ENCODE results near the gene KCNJ10.

Gene KCNJ10

GRCh38 chr1:160082487-160082886 lies 12.5 kb upstream of the KCNJ10 start:
- Histone ChIP-seq H4K20me1 (ENCODE audit: insufficient read depth, low read length) (no peaks in the 10 kb centered on the region), H3K4me3 (ENCODE audit: low read length) (no peak overlapping the region), H3K27me3 (ENCODE audit: low read depth, low read length) (peaks cover 31% of the 10 kb centered on the region), H3K9me3 (ENCODE audit: insufficient read depth, low read length) (no peaks in the 10 kb centered on the region), H2AFZ (ENCODE audit: low read depth, low read length) (no peak overlapping the region), H3K4me1 (ENCODE audit: low read length) (peaks cover 3% of the 10 kb centered on the region), H3K79me2 (ENCODE audit: low read length) (no peaks in the 10 kb centered on the region), H3K27ac (ENCODE audit: low read length) (no peak overlapping the region), H3K36me3 (replicated peaks; ENCODE audit: low read depth, low read length) (no peaks in the 10 kb centered on the region), H3K9ac (ENCODE audit: low read length) (no peak overlapping the region), H3K4me2 (ENCODE audit: low read length) (no peak overlapping the region)
- TF ChIP-seq EZH2phosphoT487 (IDR thresholded peaks at IDR 0.05; ENCODE audit: low read depth): no peak
- TF ChIP-seq CTCF (IDR thresholded peaks at IDR 0.05; ENCODE audit: low read depth, low read length): no peak

GRCh38 chr1:160081261-160081936 lies 11.4 kb upstream of the KCNJ10 start, which contains the start of gene KCNJ9:
TSS of gene KCNJ9 (plus strand) at chr1:160081538. CDS start at chr1:160084031, 2,493 bp downstream.
- Histone ChIP-seq H3K79me2 (ENCODE audit: low read length) (no peaks in the 10 kb centered on the region), H4K20me1 (ENCODE audit: insufficient read depth, low read length) (no peaks in the 10 kb centered on the region), H3K27me3 (ENCODE audit: low read depth, low read length) (peaks cover 34% of the 10 kb centered on the region), H3K9ac (ENCODE audit: low read length) (no peak within 1 kb of the TSS), H3K4me2 (ENCODE audit: low read length) (no peak within 1 kb of the TSS), H3K9me3 (ENCODE audit: insufficient read depth, low read length) (no peaks in the 10 kb centered on the region), H2AFZ (ENCODE audit: low read depth, low read length) (no peak within 1 kb of the TSS), H3K4me1 (ENCODE audit: low read length) (peaks cover 3% of the 10 kb centered on the region), H3K4me3 (ENCODE audit: low read length) (no peak within 1 kb of the TSS), H3K36me3 (replicated peaks; ENCODE audit: low read depth, low read length) (no peaks in the 10 kb centered on the region), H3K27ac (ENCODE audit: low read length) (no peak within 1 kb of the TSS)
- TF ChIP-seq EZH2phosphoT487 (IDR thresholded peaks at IDR 0.05; ENCODE audit: low read depth) (no peak), CTCF (IDR thresholded peaks at IDR 0.05; ENCODE audit: low read depth, low read length) (no peak)

GRCh38 chr1:160080381-160081100 lies 10.6 kb upstream of the KCNJ10 start:
- H3K27me3 ChIP-seq (ENCODE audit: low read depth, low read length): peaks cover 42% of the 10 kb centered on the region
- H3K9me3 ChIP-seq (ENCODE audit: insufficient read depth, low read length): no peaks in the 10 kb centered on the region
- H3K4me2 ChIP-seq (ENCODE audit: low read length): no peak overlapping the region
- H3K79me2 ChIP-seq (ENCODE audit: low read length): no peaks in the 10 kb centered on the region
- no peak overlapping the region for H3K4me3 ChIP-seq (ENCODE audit: low read length)
- peaks cover 3% of the 10 kb centered on the region for H3K4me1 ChIP-seq (ENCODE audit: low read length)
- no peaks in the 10 kb centered on the region for H3K36me3 ChIP-seq (replicated peaks; ENCODE audit: low read depth, low read length)
- no peak overlapping the region for H2AFZ ChIP-seq (ENCODE audit: low read depth, low read length)
- no peaks in the 10 kb centered on the region for H4K20me1 ChIP-seq (ENCODE audit: insufficient read depth, low read length)
- H3K9ac ChIP-seq (ENCODE audit: low read length): no peak overlapping the region
- no peak overlapping the region for H3K27ac ChIP-seq (ENCODE audit: low read length)
- TF ChIP-seq EZH2phosphoT487 (IDR thresholded peaks at IDR 0.05; ENCODE audit: low read depth): no peak
- TF ChIP-seq CTCF (IDR thresholded peaks at IDR 0.05; ENCODE audit: low read depth, low read length): no peak

- H3K27me3 ChIP-seq (ENCODE audit: low read depth, low read length): peaks cover 44% of the 10 kb centered on the region
- no peaks in the 10 kb centered on the region for H3K9me3 ChIP-seq (ENCODE audit: insufficient read depth, low read length)
- no peaks in the 10 kb centered on the region for H3K36me3 ChIP-seq (replicated peaks; ENCODE audit: low read depth, low read length)
- no peak overlapping the region for H3K27ac ChIP-seq (ENCODE audit: low read length)
- no peak overlapping the region for H3K9ac ChIP-seq (ENCODE audit: low read length)
- H3K79me2 ChIP-seq (ENCODE audit: low read length): no peaks in the 10 kb centered on the region
- TF ChIP-seq EZH2phosphoT487 (IDR thresholded peaks at IDR 0.05; ENCODE audit: low read depth) (no peak), CTCF (IDR thresholded peaks at IDR 0.05; ENCODE audit: low read depth, low read length) (no peak)
- peaks cover 3% of the 10 kb centered on the region for H3K4me1 ChIP-seq (ENCODE audit: low read length)
- no peak overlapping the region for H3K4me2 ChIP-seq (ENCODE audit: low read length)
- no peak overlapping the region for H2AFZ ChIP-seq (ENCODE audit: low read depth, low read length)
- H3K4me3 ChIP-seq (ENCODE audit: low read length): no peak overlapping the region
- no peaks in the 10 kb centered on the region for H4K20me1 ChIP-seq (ENCODE audit: insufficient read depth, low read length)
Measured at GRCh38 chr1:160079448-160079847, 9.5 kb upstream of the KCNJ10 start.

Measured in OCI-LY3 (cell line).